ENCODE results near the gene ETFRF1. TPM values are rescaled to one million over a fixed set of nuclear protein-coding genes. Genes with fewer than 3 reads are reported as not detected.

Gene ETFRF1
- total and polyA plus RNA-seq, 2 experiments from 2014 or later, result 35.2 to 48.3 TPM

- H3K79me2 ChIP-seq, result no peaks in the 10 kb centered on the region
- H3K27me3 ChIP-seq, result no peaks in the 10 kb centered on the region
- H3K9me2 ChIP-seq (replicated peaks; ENCODE audit: insufficient read depth), result no peaks in the 10 kb centered on the region
- peak overlapping the region; percentile 17 for H3K27ac ChIP-seq
- no peaks in the 10 kb centered on the region for H4K20me1 ChIP-seq (ENCODE audit: insufficient read depth, poor library complexity, severe bottlenecking)
- H2AFZ ChIP-seq, result no peak overlapping the region
- no peak for TF ChIP-seq CTCF (IDR thresholded peaks at IDR 0.05; ENCODE audit: poor library complexity)
- no peak for TF ChIP-seq EZH2phosphoT487 (IDR thresholded peaks at IDR 0.05; ENCODE audit: low read depth, severe bottlenecking, unreplicated experiment)
- no peak for TF ChIP-seq EZH2 (IDR thresholded peaks at IDR 0.05; ENCODE audit: borderline replicate concordance)
- no peak overlapping the region for H3K4me3 ChIP-seq
- no peak overlapping the region for H3K4me2 ChIP-seq
- 81% methylated on average over 5 of the region's 5 CpGs for WGBS (ENCODE audit: low lambda C conversion rate, missing lambda C conversion rate)
- peaks cover 5% of the 10 kb centered on the region for H3K4me1 ChIP-seq (ENCODE audit: insufficient read depth)
- no peaks in the 10 kb centered on the region for H3K36me3 ChIP-seq (replicated peaks; ENCODE audit: insufficient read depth, low read depth)
- no peak for DNase-seq (ENCODE audit: low spot score)
- no peaks in the 10 kb centered on the region for H3K9me3 ChIP-seq (ENCODE audit: low read depth)
Measured at GRCh38 chr12:25152055-25152454, 43.0 kb upstream of the ETFRF1 start.

DNA sequence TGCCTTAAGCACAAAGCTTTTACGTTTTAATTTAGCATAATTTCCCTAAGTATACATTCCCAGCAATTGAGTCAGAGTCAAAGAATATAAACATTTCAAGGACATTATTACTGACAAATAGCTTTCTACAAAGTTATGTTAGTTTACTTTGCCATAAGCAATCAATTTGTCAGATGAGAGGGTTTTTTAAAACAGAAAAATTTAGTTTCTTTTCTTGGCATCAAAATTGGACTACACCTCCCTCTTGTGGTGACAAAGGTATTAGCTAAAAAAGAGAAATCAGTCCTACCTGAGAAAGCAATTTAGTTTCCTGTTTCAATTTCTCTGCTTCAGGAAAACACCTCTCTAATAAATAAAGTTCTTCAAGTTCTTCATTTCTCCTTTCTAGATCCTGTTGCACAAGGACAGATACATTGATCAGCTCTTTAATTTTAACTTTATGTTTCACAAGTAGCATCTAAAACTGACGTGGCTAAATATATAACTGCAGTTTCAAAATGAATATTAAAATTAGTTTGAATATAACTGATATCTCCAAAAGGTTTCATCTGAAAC lies 39.9 kb upstream of the ETFRF1 start:
- H3K36me3 ChIP-seq (replicated peaks; ENCODE audit: insufficient read depth, low read depth), result no peaks in the 10 kb centered on the region
- H3K9me3 ChIP-seq (ENCODE audit: low read depth), result no peaks in the 10 kb centered on the region
- peak; percentile 27 for DNase-seq (ENCODE audit: low spot score)
- H3K4me3 ChIP-seq, result no peak overlapping the region
- no peaks in the 10 kb centered on the region for H3K9me2 ChIP-seq (replicated peaks; ENCODE audit: insufficient read depth)
- no peaks in the 10 kb centered on the region for H4K20me1 ChIP-seq (ENCODE audit: insufficient read depth, poor library complexity, severe bottlenecking)
- H3K4me2 ChIP-seq, result peak overlapping the region; percentile 24
- WGBS (ENCODE audit: low lambda C conversion rate, missing lambda C conversion rate), result 67% methylated on average over 2 of the region's 2 CpGs
- H3K79me2 ChIP-seq, result no peaks in the 10 kb centered on the region
- TF ChIP-seq EZH2phosphoT487 (IDR thresholded peaks at IDR 0.05; ENCODE audit: low read depth, severe bottlenecking, unreplicated experiment) (no peak), EZH2 (IDR thresholded peaks at IDR 0.05; ENCODE audit: borderline replicate concordance) (no peak), CTCF (IDR thresholded peaks at IDR 0.05; ENCODE audit: poor library complexity) (peak; percentile 69)
- H3K4me1 ChIP-seq (ENCODE audit: insufficient read depth), result peaks cover 5% of the 10 kb centered on the region
- no peak overlapping the region for H2AFZ ChIP-seq
- H3K27me3 ChIP-seq, result no peaks in the 10 kb centered on the region
- no peak overlapping the region for H3K27ac ChIP-seq

DNA sequence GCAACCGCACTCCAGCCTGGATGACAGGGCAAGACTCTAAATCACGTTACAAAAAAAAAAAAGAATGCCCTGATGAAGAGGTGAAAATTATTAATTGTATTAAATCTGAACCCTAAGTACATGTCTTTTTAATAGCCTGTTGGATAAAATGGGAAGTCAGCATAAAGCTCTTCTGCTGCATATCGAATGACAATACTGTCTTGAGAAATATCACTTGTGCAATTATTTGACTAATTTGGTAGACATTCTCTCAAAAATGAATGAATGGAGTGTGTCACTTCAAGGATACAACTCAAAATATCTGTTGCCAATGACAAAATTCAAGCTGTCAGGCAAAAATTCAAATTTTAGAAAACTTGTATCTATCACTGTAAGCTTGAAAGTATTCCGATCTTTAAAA lies 39.0 kb upstream of the ETFRF1 start:
- Histone ChIP-seq H3K27ac (no peak overlapping the region), H3K4me1 (ENCODE audit: insufficient read depth) (peaks cover 5% of the 10 kb centered on the region), H3K4me2 (no peak overlapping the region), H3K27me3 (no peaks in the 10 kb centered on the region), H3K9me2 (replicated peaks; ENCODE audit: insufficient read depth) (no peaks in the 10 kb centered on the region), H3K79me2 (no peaks in the 10 kb centered on the region), H2AFZ (no peak overlapping the region), H4K20me1 (ENCODE audit: insufficient read depth, poor library complexity, severe bottlenecking) (no peaks in the 10 kb centered on the region), H3K9me3 (ENCODE audit: low read depth) (no peaks in the 10 kb centered on the region), H3K36me3 (replicated peaks; ENCODE audit: insufficient read depth, low read depth) (no peaks in the 10 kb centered on the region), H3K4me3 (no peak overlapping the region)
- WGBS (ENCODE audit: low lambda C conversion rate, missing lambda C conversion rate), result 95% methylated on average over 4 of the region's 4 CpGs
- TF ChIP-seq EZH2phosphoT487 (IDR thresholded peaks at IDR 0.05; ENCODE audit: low read depth, severe bottlenecking, unreplicated experiment) (no peak), CTCF (IDR thresholded peaks at IDR 0.05; ENCODE audit: poor library complexity) (no peak), EZH2 (IDR thresholded peaks at IDR 0.05; ENCODE audit: borderline replicate concordance) (no peak)
- no peak for DNase-seq (ENCODE audit: low spot score)

Data from hepatocyte (in vitro differentiated cells).